GM21529 (cell line): ENCODE results near the gene SLC31A2.

Source experiments
- ATAC-seq: cut with Tn5 transposase; IDR thresholded peaks from one replicate; pipeline ENCODE4 v1.9.1; 2021; ENCODE audit not compliant: unreplicated experiment

The SLC31A2 gene

DNA sequence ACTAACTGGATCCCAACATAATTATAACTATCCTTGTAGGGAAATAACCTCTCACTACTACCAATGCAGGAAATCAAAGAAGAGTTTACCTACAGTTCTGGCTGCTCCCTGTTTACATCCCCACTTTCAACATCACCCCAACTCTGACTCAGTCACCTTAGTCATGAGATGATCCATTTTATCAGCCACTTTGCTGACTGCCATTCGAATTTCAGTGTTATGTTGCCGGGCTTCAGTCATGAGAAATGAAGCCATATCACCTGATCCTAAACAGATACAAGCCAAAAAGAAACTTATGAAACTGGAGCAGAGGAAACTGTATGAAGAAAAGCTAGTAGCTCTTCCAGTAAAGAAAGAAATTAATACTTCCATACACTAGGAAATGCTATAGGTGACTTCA lies 33.7 kb downstream of the SLC31A2 start:
- ATAC-seq = no peak

DNA sequence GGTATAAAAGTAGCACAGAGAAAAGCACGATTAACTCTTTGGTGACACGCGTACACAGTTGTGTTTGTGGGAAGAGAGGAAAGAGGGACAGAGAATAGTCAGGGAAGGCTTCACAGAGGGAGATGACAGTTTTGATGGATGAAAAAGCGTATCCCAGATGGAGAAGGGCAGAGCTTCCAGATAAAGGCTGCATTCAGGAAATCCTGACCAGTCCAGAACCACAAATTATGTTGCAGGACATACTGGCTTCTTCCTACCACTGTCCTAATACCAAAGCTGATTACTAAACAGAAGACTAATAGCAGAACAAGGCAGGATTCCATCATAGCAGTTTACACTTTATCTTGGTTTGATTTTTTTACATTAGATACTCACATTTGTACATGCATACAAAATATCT lies 34.5 kb downstream of the SLC31A2 start:
- no peak for ATAC-seq

DNA sequence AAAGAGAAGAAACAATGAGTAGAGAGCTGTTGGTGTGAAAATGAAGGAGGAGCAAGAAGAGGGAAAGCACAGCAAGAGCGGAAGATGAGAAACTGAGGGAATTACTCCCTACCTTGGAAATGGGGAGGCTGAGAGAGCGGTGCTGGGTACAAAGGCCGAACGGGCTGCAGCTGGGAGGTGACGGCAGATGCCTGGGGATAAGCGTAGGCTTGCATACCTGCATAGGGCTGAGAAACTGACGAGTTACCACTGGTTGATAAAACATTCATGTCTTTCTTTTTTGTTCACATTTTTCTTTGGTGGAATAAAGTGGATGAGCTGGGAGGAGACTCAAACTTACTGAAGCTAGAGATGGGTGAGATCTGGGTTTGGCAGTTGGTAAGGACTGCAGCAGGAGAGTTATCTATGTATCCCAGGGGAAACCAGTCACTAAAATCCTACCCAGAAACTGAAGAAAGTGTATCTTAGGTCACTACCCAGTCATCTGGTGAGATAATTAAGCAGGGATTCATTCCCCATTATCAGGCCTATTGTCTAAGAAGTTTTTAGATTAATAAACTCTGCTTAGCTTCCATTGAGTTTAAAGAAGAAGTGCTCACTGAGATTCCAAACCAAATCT lies 35.4 kb downstream of the SLC31A2 start:
- no peak for ATAC-seq

DNA sequence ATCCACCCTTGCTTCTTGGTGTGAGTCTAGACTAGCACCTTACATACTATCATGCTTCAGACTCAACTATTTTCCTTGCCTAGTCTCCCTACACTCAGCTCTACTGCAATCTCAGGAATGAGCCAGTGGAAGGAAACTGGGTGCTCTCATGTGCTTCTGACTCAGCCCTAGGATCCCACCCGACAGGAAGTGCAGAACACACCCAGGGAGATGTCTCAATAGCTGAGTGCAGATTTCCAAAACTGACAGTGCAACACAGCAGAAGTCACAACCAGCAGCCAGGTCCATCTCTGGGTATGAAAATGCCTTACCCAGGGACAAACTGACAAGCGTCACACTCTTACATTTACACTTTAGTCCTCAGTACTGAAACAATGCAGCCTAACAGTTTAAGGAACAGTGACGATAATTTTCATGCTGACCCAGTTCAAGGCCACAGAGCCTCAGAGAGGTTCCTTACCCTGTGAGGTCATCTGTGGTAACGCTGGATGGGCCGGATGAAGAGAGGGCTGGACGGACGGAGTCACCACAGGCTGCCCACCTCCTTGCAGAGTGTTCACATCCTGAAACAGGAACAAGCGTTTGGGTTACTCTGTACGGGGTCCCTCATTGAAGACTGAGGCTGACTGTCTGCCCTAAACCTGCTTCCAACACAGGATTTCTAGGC lies 37.3 kb downstream of the SLC31A2 start:
- ATAC-seq = no peak

GRCh38 chr9:113192455-113192854 lies 41.6 kb downstream of the SLC31A2 start:
- no peak for ATAC-seq

- ATAC-seq = no peak
Measured at GRCh38 chr9:113199683-113200329, 49.0 kb downstream of the SLC31A2 start.

- no peak for ATAC-seq
Measured at GRCh38 chr9:113205432-113205831, 54.6 kb downstream of the SLC31A2 start.

GRCh38 chr9:113205861-113206260 lies 55.1 kb downstream of the SLC31A2 start:
- no peak for ATAC-seq

DNA sequence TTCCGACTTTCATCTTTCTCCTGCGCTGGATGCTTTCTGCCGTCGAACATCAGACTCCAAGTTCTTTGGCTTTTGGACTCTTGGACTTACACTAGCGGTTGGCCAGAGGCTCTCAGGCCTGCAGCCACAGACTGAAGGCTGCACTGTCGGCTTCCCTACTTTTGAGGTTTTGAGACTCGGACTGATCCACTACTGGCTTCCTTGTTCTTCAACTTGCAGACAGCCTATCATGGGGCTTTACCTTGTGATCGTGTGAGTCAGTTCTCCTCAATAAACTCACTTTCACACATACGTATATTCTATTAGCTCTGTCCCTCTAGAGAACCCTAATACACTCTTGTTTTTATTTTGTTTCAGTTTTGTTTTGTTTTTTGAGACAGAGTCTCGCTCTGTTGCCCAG lies 60.0 kb downstream of the SLC31A2 start:
- no peak for ATAC-seq
